Activated CD4-positive, alpha-beta T cell treated with anti-CD3 and anti-CD28 coated beads for 48 hours (primary cell): Measurements from ENCODE around the gene CSK.
A peak's percentile ranks its signal among the peaks of the same experiment; 100 is the strongest.
"Not testable (repeated sequence)": the region's sequence is repeated elsewhere in the genome, so short reads cannot be mapped to it uniquely, and the experiment has no call there.

Experiments
- DNase-seq: peaks from one replicate; pipeline ENCODE4 v3.0.0-alpha.2; 2020

Gene CSK

DNA sequence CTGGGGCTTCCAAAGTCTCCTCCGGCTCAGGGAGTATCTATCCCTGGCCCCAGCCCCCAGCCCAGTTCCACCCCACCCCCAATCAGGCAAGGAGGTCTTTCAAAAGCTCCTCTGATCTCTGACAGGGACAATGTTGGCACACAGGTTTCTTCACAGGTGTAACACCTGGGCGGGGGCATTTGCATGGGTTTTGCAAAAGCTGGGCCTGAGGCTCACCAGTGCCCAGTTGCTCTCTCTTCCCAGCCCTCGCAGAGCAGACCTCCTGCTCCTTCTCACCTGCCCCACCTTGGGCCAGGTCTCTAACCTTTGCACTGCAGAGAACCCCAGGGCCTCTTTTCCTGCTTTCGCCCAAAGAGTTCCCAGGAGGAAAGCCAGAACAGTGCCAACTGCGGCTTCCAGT lies 8.6 kb upstream of the CSK start:
- no peak for DNase-seq

DNA sequence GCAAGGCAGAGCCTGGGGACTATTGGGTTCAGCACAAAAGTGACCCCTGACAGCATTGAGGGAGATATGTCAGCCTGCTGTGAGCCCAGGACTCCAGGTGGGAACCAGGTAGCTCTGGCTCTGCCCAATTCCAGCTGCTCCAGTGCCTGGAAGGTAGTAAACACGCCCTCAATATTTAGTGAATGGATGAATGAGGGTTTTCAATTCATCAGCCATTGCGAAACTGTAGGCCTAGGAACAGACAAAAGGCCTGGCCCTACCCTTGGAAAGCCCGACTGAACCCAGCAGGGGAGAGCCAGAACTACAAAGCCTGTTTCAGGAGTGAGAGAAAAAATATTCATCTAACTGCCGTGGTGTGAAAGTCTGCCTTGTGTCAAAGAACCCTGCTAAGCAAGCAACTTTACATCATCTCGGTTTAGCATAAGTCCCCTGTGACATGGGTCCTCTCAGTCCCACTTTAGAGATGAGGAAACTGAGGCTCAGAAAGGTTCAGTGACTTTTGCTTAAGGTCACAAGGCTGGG lies 8.1 kb upstream of the CSK start:
- DNase-seq, result no peak

DNA sequence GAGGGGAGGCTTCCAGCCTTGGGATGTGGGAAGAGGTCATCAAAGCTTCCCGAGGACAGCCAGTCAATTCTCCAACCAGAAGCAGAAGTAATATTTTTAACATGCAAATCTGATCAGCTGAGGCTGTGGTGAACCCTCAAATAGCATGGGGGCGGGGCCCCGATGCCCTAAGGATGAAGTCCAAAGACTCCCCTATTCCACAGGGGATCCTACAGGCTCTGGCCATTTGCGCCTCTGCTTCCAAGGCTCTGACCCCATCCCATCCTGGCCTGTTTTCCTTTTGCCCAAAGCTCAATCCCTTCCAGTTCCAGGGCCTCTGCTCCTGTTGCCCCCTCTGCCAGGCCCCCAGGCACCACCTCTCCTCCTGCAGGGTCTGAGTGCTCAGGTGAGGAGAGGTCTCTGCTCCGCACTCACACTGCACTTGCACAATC lies 6.7 kb upstream of the CSK start:
- no peak for DNase-seq

DNA sequence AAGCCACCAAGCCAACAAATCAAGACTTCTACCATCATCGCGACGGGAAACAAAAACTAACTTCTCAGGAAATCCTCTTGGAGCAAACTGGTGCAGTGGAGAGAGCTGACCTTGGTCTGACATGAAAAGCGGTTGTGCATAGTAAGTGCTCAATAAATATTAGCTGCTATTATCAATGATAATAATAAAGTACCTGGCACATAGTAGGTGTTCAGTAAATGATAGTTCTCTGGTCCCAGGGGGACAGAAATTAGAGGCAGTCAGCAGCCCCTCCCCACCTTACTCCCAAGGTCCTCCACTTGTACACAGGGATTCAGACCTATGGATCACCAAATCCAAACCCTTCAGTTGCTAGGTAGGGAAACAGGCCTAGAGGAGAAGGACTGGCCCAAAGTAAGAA lies 6.0 kb upstream of the CSK start:
- DNase-seq, result no peak

DNA sequence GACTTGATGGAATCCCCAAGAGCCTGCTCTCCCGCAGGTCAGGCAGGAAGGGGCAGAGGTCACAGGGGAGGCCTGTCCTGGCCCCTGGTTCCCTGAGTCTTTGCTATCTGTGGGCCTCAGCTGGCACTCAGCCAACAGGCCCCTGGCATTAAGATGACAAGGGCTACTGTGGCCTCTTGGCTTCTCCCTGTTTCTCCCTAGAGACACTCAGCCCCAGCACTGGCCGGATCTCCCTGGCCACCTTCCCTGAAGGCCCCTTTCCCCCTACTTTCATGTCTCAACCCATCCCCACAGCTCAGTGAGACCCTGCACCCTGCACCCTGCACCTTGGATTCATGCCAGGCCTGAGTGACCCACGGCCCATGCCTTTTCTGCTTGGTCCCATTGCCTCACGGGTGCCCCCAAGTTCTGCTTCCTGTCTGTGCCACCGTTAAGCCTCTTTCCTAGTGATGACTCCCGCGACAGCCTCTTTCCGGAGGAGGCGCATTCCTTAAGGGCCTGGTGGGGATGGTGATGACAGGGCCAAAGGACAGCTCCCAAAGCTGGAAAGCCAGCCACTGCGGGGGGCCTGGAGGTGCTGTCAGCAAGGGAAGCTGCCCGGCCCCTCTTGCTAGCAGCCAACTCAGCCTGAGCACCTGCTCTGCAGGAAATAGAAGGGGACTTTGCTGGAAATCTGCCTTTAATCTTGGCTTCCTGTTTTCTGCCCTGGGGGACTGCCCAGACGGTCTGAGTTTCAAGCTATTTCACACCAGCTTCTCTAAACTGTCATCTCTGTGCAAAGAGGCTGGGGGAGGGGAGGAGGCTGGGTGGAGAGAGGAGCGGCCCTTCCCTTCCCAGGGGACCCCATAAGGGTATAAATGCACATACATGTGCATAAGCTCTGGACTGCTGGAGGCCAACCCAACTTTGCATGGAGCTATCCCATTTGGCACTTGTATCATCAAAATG lies 4.8 kb upstream of the CSK start:
- peak; percentile 61 for DNase-seq

DNA sequence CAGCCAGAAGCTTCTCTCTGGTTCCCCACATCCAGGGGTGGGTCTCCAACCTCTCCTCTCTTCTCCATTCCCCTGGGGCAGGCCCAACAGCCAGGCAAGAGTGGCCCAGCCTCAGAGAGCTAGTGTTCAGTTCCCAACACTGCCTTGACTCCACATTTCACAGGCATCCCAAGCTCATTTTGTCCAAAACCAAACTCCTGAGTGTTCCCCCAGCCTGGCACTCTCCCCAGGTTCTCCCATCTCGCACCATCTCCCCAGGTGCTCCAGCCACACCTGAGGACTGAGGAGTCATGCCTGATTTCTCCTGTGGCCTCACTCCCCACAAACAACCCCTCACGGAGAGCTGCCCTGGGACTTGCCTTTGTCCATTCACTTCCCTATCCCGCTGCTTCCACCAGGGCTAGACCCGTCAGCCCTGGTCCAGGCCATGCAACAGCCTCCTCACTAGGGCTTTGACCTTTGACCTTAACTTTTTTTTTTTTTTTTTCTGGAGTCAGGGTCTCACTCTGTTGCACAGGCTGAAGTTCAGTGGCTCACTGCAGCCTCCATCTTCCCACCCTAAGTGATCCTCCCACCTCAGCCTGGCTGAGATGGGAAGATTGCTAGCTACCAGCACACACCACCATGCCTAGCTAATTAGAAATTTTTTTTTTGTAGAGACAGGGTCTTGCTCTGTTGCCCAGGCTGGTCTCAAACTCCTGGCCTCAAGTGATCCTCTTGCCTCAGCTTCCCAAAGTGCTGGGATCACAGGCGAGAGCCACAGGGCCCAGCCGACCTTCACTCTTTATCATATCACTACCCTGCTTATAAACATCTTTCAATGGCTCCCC lies 3.9 kb upstream of the CSK start:
- DNase-seq, result peak; percentile 11

DNA sequence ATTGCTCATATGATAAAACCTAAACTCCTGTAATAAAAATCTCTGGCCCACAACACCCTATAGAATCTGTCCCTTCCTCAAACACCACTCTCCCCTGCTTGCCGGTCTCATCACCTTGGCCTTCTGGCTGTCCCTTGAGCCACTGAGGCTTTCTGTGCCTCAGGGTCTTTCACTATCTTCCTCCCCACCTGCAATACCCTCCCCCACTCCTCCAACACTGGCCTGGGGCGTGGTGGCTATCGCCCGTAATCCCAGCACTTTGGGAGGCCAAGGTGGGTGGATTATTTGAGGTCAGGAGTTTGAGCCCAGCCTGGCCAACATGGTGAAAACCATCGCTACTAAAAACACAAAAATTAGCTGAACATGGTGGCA lies 3.3 kb upstream of the CSK start:
- DNase-seq, result no peak

DNA sequence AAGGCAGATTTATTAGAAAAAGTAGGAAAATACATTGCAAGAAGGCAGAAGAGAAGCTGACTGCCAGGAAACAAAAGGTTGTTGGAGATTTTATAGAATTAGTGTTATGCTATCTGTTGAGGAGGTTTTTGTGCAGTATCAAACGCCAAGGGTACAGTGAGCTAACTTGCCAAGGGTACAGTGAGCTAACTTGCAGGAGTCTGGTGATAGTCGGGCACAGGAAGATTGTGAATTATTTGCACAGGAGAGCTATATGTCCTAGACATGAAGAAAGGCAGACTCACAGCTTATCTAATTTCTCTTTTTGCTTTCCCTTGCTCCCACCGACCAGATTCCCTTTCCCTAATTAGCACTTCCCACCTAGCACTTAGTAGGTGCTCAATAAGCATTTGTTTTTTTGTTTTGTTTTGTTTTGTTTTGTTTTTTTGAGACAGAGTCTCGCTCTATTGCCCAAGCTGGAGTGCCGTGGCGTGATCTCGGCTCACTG lies 2.7 kb upstream of the CSK start:
- no peak for DNase-seq

DNA sequence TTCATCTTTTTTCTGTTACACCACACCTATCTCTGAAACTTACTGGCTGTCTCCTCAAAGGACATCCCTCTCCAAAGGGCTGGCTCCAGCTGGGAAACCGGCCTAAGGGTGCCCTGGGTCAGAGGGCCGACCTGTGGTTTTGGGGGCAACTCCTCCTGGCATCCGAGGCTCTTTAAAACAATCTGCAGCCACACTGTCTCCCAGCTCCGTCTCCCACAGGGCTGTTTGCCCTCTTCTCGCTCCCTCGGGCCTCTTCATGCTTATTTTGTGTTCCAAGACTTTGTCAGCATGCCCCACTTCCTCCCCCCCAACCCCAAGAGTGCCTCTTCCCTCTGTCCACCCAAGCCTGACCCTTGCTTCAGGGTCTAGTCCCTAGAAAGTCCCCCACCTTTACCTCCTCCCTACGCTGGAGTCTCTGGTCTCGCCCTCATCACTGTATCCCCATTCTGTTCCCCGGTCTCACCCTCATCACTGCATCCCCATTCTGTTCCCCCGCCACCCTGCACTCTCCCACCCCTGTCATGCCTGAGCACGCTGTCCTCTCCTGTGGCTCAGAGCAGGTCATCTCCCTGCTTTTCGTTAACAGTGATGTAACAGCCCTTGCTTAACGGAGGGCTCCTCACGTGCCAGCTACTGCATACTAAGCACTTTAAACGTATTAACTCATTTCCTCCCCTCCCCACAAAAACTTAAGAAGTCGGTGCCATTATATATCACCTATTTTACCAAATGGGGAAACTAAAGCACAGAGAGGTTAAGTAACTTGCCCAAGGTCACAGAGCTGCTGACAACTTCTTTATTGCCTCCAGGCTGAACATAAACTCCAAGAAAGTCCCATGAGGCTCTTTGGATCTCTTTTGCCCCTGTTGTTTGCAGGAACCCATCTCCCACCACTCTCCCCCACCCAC lies 1.1 kb upstream of the CSK start:
- peak; percentile 57 for DNase-seq

DNA sequence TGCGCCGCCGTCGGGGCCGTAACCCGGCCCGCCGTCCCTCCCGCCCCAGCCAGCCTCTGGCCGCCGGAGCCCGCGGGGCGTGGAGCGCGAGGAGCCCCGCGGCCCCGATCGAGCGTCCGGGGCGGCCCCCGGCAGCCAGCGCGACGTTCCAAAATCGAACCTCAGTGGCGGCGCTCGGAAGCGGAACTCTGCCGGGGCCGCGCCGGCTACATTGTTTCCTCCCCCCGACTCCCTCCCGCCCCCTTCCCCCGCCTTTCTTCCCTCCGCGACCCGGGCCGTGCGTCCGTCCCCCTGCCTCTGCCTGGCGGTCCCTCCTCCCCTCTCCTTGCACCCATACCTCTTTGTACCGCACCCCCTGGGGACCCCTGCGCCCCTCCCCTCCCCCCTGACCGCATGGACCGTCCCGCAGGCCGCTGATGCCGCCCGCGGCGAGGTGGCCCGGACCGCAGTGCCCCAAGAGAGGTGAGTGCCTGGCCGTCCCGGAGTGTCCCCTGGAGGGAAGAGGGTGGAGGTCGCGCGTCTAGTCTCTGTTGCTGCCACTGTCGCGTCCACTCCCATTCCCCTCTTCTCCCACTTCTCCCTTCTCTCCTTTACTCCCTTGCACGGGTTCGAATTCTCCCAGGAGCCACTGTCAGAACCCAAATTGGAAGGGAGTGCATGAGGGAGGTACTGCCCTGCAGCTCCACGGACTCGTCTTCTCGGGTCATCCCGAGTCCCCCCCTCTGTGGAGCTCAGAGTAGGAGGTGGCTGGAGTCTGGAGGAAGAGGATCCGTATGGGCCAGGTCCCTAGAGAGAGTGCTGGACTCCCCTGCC lies 585 bp downstream of the CSK start:
- DNase-seq, result peak; percentile 69

DNA sequence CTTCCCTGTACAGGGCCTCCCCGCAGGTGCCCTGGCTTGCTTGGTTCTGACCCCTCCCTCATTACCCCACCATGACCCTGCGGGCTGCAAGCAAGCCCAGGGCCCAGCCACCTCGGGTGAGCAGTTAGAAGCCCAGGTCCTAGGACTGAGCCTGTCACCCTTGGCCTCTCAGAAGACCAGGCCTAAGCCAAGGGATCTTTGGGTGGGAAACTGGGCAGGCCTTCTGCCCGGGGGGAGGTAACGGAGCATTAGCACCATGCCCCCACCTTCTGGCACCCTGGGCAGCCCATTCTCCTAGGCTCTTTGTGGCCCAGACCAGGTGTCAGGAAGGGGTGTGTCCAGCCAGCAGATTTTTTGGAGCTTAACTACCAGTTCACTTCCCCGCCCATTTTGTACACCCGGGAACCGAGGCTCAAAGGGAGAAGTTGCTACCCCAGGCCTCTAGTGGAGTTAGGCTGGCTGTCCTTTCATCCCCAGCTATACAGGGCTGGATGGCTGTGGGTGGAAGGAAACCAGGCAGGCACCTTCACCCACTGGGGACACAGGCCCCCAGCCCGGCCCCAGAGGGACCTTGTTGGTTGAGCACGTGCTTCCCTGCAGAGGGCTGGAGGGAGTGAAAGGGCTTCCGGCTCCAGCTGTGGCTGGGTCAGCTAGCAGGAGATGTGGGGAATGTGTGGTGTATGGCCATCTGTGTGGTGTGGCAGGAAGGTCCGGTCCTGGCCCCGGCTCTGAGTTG lies 1.4 kb downstream of the CSK start:
- peak; percentile 62 for DNase-seq

DNA sequence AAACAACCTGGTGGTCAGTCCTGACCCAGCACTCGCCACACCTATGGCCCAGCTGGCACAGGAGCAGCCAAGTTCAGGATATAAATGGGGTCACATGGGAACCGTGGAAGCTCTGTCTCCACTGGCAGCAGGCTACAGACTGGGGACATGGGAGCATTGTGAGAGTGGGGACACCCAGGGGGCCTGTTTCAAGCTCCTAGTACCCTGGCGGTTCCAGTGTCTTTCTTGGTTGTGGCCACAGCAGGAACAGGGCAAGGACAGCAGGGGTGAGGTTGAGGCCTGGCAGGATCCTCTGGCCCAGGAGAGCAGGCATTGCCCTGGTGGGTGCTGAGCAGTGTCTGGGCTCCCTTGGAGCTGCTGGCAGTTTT lies 1.9 kb downstream of the CSK start:
- peak; percentile 28 for DNase-seq

DNA sequence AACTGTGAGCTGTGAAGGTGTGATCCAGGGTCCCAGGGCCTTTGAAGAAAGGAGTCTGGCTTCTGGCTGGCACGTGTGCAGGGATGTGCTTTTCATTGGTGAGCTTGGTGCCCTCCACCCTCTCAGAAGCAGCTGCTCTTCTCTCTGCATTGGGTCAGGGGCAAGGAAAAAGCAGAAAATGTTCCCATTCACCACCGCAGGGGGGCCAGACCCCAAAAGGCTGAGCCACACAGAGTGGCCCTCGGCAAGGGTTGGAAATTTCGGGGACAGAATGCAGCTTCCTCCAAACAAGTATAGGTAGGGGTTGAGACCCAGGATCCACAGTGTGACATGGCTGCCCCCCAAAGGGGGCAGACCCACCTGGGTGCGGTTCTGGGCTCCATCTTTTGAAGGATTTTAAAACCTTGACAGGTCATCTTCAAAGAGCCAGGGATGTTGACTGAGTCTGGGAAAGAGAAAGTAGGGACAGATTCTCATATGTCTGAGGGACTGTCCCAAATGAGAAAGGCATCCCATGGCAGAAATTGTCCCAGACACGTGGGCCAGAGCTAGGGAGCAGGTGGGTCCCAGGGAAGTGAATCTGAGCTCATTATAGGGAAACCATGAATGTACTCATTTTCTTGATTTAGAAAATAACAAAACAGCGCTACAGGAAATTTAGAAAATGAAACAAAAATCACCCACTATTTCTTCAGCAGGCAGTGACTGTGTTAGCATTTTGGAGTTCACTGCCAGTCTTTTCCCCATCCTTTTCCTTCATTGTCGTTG lies 2.7 kb downstream of the CSK start:
- DNase-seq, result peak; percentile 47

DNA sequence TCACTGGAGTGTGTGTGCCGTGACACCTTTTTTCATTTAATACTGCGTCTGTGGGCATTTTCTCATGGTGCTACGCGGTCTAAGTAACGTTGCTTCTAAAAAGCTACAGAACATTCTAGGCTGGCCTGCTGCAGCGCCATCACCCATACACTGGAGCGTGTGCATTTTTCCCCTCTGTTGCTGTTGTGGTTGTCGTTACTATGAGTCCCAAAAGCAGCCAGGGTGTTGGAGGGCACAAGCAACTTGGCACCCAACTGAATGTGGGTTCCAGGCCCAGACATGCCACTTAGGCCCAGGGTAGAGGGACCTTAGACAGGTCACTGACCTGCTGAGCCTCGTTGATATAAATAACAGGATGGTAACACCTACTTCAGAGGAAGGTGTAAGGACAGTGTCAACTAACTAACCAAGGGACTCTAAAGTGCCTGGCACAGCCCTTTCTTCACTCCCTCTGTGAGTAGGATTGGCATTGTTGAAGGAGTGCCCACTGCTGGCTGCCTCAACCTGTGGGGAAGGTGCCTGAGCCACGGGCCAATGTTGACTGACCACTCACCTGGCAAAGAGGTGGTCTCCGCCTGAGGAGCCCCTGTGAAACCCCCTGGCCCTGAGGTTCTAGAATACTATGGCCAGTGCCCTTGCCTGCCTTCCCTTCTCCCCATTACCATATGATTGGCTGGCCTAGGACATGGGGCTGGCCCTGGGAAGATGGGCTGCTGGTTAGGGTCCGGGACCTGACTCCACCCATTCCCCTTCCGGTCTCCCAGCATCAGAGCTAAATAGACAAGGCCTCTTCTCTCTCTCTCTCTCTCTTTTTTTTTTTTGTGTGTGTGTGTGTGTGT lies 3.5 kb downstream of the CSK start:
- DNase-seq, result peak; percentile 64

DNA sequence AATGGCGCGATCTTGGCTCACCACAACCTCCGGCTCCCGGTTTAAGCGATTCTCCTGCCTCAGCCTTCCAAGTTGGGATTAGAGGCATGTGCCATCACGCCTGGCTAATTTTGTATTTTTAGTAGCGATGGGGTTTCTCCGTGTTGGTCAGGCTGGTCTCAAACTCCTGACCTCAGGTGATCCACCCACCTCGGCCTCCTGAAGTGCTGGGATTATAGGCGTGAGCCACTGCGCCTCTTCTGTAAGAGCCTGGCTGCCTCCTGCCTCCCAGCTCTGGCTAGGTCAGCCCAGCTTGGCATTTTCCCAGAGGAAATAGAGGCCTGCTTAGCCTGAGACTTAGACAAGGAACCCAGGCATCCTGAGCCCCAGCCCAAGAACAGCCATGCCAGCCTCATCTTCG lies 4.2 kb downstream of the CSK start:
- DNase-seq, result not testable (repeated sequence)

DNA sequence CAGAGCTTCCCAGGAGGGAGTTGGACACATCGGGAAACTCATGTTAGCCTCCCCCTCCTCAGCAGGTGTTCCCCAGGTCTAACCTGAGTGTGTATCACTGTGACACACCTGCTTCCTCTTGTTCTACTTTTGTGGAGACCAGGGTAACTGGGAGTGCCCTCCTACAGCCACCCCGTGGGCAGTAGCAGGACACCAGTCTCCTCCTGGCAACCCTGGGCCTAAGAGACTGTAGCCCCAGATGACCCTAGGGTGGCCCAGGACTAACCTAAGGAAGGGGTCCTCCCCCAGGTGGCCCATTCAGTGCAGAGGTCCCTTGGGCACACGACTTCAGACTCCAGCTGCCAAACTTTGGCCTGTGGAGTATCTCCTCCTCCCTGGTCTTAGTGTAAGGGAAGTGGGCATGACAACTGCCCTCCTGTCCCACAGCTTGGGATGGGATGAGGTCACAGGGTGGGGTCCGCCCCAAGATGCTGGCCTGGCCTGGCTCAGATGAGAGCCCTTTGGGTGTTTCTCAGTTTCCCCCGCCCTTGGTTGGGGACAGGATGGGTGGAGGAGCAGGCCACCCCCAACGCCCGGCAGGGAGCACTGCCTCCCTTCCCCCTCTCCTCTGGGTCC lies 4.8 kb downstream of the CSK start:
- DNase-seq, result peak; percentile 29

DNA sequence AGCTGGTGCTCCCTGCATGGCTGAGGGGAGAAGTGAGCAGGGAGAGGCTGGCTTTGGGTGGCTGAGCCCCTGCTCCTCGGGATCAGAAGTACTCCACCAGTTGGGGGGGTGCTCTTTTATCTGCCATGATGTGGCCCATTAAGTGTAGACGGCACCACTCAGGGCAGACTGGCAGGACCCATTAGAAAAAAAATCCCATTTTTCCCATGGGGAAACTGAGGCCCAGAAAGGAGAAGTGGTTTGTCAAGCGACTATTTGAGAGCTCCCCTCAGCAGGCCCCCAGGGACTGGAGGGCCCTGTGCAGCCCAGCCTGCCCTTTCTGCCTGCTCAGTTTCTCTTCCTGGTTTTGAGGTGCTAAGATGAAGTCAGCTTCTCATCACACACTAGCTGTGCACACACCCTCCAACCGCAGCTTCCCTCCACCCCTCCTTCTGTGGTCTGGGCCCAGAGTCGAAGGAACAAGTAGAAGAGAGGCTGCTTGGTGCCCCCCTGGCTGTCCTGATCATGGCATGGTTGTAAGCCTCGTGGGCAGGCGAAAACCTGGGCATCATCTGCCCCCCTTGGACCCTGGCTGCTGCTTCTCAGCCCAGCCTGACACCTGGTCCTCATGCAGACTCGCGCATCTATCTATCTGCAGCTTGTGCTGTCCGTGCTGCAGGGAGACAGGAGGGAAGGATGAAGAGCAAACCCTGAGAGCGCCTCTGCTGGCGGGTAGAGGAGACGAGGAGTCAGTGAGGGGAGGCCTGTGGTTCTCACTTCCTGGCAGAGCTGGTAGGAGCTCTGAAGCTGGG lies 5.6 kb downstream of the CSK start:
- DNase-seq, result peak; percentile 96
